ENCODE results near the gene KRTAP19-8. TPM values are rescaled to one million over a fixed set of nuclear protein-coding genes. Genes with fewer than 3 reads are reported as not detected.

Gene KRTAP19-8, protein sequence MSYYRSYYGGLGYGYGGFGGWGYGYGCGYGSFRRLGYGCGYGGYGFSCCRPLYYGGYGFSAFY
- not detected in 2 replicates for total RNA-seq

GRCh38 chr21:31038376-31038775 lies at the start of gene KRTAP19-8:
TSS of gene KRTAP19-8 (minus strand) at chr21:31038476. CDS start at chr21:31038443, 33 bp downstream.

Other genes with a start within 250 kb of the KRTAP19-8 start
- gene KRTAP8-1, start 225.2 kb downstream of the KRTAP19-8 start, total RNA-seq: not detected in 2 replicates
- gene KRTAP7-1, start 208.7 kb downstream of the KRTAP19-8 start, total RNA-seq: not detected in 2 replicates
- gene KRTAP11-1, start 156.9 kb downstream of the KRTAP19-8 start, total RNA-seq: not detected in 2 replicates